ENCODE measurements around the gene C11orf97.
"Not testable (repeated sequence)": the region's sequence is repeated elsewhere in the genome, so short reads cannot be mapped to it uniquely, and the experiment has no call there.

C11orf97 gene

GRCh38 chr11:94511932-94512781 is at the start of gene C11orf97:
TSS of gene C11orf97 (plus strand) at chr11:94512461. CDS start at chr11:94512529, 68 bp downstream.
- H3K4me1 Mint-ChIP-seq (ENCODE audit: low read depth): peaks cover 14% of the 10 kb centered on the region
- peak within 1 kb of the TSS; percentile 55 for H3K4me3 Mint-ChIP-seq
- H3K27ac Mint-ChIP-seq: no peak within 1 kb of the TSS
- peaks cover 64% of the 10 kb centered on the region for H3K27me3 Mint-ChIP-seq (ENCODE audit: low read depth)
- H3K9me3 Mint-ChIP-seq: no peaks in the 10 kb centered on the region
- H3K36me3 Mint-ChIP-seq (ENCODE audit: low read depth): no peaks in the 10 kb centered on the region

- Mint-ChIP-seq H3K27me3 (ENCODE audit: low read depth) (no peaks in the 10 kb centered on the region), H3K9me3 (peaks cover 1% of the 10 kb centered on the region), H3K27ac (no peak overlapping the region), H3K4me1 (ENCODE audit: low read depth) (peaks cover 17% of the 10 kb centered on the region), H3K4me3 (no peak overlapping the region), H3K36me3 (ENCODE audit: low read depth) (peaks cover 43% of the 10 kb centered on the region)
Observed at GRCh38 chr11:94469416-94469815, 42.8 kb upstream of the C11orf97 start.

DNA sequence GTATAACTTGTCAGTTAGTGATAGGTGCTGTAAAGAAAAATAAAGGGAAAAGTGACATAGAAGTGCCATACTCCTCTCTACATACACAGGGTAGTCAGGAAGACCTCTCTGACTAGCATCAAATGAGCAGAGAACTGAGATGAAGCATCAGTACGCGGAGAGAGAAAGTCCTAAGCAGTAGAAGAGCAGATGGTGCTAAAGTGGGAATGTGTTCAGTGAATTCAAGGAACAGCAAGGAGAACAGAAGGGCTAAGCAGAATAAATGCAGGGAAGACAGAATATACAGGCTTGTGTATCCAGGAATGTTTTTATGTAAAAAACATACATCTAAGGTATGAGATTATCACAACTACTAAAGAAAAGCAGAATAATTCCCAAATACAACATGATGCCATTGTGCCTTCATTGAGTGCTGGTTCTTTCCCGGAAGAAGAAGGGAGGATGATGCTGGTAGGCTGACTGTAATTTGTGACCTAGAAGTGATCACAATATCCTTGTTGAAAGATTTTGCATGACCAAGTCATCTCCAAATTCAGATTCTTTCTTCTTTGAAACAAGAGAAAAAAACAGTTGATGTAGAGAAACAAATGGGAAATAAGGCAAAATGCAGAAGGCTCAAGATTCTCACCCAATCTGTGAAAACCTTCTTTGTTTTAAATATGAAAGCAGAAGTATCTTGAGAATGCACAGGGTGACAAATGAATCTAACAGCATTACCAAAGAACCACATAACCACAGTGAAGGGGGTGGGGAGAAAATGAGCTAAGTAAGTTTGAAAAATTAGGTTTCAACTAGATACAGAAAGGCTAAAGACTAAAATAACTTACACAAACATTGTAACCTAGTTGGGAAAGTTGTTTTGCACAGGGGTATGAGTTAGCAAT is 39.1 kb upstream of the C11orf97 start:
- no peaks in the 10 kb centered on the region for H3K9me3 Mint-ChIP-seq
- H3K27me3 Mint-ChIP-seq (ENCODE audit: low read depth): no peaks in the 10 kb centered on the region
- peak overlapping the region; percentile 77 for H3K27ac Mint-ChIP-seq

DNA sequence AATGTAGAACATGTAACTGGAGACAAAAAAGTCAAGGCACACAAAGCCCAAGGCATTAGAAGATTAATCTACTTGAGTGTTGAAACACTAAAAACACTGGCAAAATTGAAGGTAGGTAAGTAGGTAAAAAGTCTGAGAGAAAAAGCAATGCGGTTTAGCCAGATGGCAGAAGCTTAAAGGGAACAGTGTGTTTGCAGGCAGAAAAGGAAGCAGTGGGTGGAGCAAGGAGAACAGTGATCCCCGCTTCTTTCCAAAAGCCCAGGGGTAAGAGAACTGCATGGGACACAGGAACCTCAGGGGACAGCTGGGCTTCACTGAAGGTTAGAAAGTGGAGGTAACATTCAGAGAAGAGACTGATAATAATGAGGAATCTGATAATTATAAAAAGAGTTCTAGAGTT is 34.6 kb upstream of the C11orf97 start:
- H3K36me3 Mint-ChIP-seq (ENCODE audit: low read depth): peaks cover 38% of the 10 kb centered on the region

More for the DNA sequence above, 39.1 kb upstream of the C11orf97 start:
- H3K36me3 Mint-ChIP-seq (ENCODE audit: low read depth): peaks cover 38% of the 10 kb centered on the region
- peaks cover 24% of the 10 kb centered on the region for H3K4me1 Mint-ChIP-seq (ENCODE audit: low read depth)
- peak overlapping the region; percentile 56 for H3K4me3 Mint-ChIP-seq

DNA sequence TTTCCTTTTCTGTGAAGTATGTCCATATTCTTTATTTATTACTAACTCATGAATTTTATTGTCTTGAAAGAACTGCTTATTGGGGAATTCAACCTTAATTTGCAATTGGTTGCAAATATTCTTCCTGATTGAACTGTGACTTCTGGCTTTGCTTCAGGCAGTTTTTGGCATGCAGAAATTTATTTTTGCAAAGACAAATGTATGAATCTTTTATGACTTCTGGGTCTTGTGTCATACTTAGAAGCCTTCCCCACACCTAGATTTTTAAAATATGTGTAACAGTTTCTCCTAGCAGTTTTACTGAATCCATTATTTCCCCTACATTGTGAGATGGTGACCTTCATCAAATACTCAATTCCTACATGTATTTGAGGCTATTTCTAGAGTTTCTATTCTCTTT is 30.9 kb upstream of the C11orf97 start:
- Mint-ChIP-seq H3K9me3 (no peaks in the 10 kb centered on the region), H3K27me3 (ENCODE audit: low read depth) (no peaks in the 10 kb centered on the region), H3K27ac (no peak overlapping the region), H3K4me1 (ENCODE audit: low read depth) (peaks cover 9% of the 10 kb centered on the region), H3K36me3 (ENCODE audit: low read depth) (peaks cover 39% of the 10 kb centered on the region), H3K4me3 (no peak overlapping the region)

More for the DNA sequence above, 34.6 kb upstream of the C11orf97 start:
- H3K4me1 Mint-ChIP-seq (ENCODE audit: low read depth): peaks cover 23% of the 10 kb centered on the region
- peak overlapping the region; percentile 0 for H3K27ac Mint-ChIP-seq
- H3K9me3 Mint-ChIP-seq: no peaks in the 10 kb centered on the region
- no peaks in the 10 kb centered on the region for H3K27me3 Mint-ChIP-seq (ENCODE audit: low read depth)
- H3K4me3 Mint-ChIP-seq: no peak overlapping the region

DNA sequence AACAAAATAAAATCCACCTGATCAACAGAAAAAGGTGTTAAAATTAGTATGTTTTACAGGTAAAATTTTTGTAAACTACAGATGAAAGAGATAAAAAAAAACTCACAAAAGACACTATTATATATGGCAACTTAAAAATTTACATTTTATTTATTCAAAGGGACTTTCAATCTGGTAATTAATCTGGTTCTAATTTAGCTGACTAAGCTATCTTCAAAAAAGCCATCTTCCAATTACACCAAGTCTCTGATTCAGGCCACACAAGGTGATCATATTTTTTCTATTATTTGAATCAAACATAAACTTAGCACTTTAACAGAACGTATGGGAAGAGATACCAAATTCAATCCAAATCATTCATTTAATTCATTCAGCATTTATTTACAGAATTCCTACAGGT is 26.2 kb upstream of the C11orf97 start:
- H3K9me3 Mint-ChIP-seq: no peaks in the 10 kb centered on the region
- H3K36me3 Mint-ChIP-seq (ENCODE audit: low read depth): peaks cover 53% of the 10 kb centered on the region
- H3K27me3 Mint-ChIP-seq (ENCODE audit: low read depth): no peaks in the 10 kb centered on the region
- H3K27ac Mint-ChIP-seq: no peak overlapping the region
- no peaks in the 10 kb centered on the region for H3K4me1 Mint-ChIP-seq (ENCODE audit: low read depth)
- no peak overlapping the region for H3K4me3 Mint-ChIP-seq

GRCh38 chr11:94493281-94494125 is 18.8 kb upstream of the C11orf97 start, which contains the start of the genes ANKRD49 and MRE11:
TSS of gene ANKRD49 (plus strand) at chr11:94493984. CDS start at chr11:94496694, 2,710 bp downstream.
TSS of gene MRE11 (minus strand) at chr11:94493844. CDS start at chr11:94492801, 1,043 bp downstream.
- H3K27me3 Mint-ChIP-seq (ENCODE audit: low read depth): no peaks in the 10 kb centered on the region
- peak within 1 kb of the TSS; percentile 93 for H3K27ac Mint-ChIP-seq

DNA sequence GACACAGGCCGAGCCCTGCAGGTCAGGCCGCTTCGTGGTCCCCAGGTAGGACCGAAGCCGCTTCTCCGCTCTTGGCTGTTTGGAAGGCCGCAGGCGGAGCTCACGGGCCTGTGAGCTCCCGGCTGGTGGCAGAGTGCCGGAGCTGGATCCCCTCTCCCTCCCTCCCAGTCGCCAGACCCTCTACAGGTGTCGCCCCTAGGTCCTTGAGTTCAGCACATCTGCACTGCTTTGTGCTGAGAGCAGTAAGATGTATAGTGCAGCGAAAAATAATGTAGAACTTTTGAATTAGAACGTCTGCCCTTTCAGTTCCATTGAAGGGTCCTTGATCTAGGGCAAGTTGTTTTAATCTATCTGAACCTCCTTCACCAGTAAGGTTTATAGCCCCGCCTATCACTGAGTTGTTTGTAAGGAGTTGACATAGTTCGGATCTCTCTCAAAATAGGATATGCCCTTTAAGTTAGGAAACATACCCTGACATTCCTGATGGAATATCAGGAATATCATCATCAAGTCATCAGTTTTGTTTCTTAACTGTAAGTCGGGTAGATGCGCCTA is 18.1 kb upstream of the C11orf97 start:
- Mint-ChIP-seq H3K27ac (peak overlapping the region; percentile 93), H3K4me3 (peak overlapping the region; percentile 91), H3K36me3 (ENCODE audit: low read depth) (peaks cover 26% of the 10 kb centered on the region), H3K27me3 (ENCODE audit: low read depth) (no peaks in the 10 kb centered on the region), H3K9me3 (no peaks in the 10 kb centered on the region), H3K4me1 (ENCODE audit: low read depth) (peaks cover 29% of the 10 kb centered on the region)

More at GRCh38 chr11:94493281-94494125, 18.8 kb upstream of the C11orf97 start, which contains the start of the genes ANKRD49 and MRE11:
- Mint-ChIP-seq H3K4me3 (peak within 1 kb of the TSS; percentile 91), H3K36me3 (ENCODE audit: low read depth) (peaks cover 26% of the 10 kb centered on the region), H3K4me1 (ENCODE audit: low read depth) (peaks cover 29% of the 10 kb centered on the region), H3K9me3 (no peaks in the 10 kb centered on the region)

- Mint-ChIP-seq H3K4me1 (ENCODE audit: low read depth) (peaks cover 9% of the 10 kb centered on the region), H3K27ac (no peak overlapping the region), H3K9me3 (no peaks in the 10 kb centered on the region), H3K4me3 (no peak overlapping the region), H3K27me3 (ENCODE audit: low read depth) (no peaks in the 10 kb centered on the region), H3K36me3 (ENCODE audit: low read depth) (peaks cover 30% of the 10 kb centered on the region)
Observed at GRCh38 chr11:94500181-94500580, 12.1 kb upstream of the C11orf97 start.

- Mint-ChIP-seq H3K4me1 (ENCODE audit: low read depth) (peaks cover 3% of the 10 kb centered on the region), H3K27me3 (ENCODE audit: low read depth) (peaks cover 3% of the 10 kb centered on the region), H3K27ac (no peak overlapping the region), H3K36me3 (ENCODE audit: low read depth) (peaks cover 26% of the 10 kb centered on the region), H3K9me3 (no peaks in the 10 kb centered on the region), H3K4me3 (no peak overlapping the region)
Observed at GRCh38 chr11:94501522-94501921, 10.7 kb upstream of the C11orf97 start.

GRCh38 chr11:94504689-94505293 is 7.5 kb upstream of the C11orf97 start:
- Mint-ChIP-seq H3K36me3 (ENCODE audit: low read depth) (peaks cover 9% of the 10 kb centered on the region), H3K27me3 (ENCODE audit: low read depth) (peaks cover 11% of the 10 kb centered on the region), H3K27ac (no peak overlapping the region), H3K4me3 (no peak overlapping the region), H3K4me1 (ENCODE audit: low read depth) (no peaks in the 10 kb centered on the region), H3K9me3 (no peaks in the 10 kb centered on the region)

DNA sequence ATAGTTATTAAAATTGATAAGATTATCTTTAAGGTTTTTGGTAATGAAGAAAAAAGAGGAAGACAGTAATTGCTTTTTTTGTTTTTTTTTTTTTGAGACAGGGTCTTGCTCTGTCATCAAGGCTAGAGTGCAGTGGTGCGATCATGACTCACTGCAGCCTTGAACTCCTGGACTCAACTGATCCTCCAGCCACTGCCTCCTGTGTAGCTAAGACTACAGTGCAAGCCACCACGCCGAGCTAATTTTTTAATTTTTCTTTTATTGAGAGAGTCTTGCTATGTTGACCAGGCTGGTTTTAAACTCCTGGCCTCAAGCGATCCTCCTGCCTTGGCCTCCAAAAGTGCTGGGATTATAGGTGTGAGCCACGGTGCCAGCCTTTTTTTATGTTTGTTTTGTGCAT is 5.7 kb upstream of the C11orf97 start:
- not testable (repeated sequence) for H3K27ac Mint-ChIP-seq; H3K9me3 Mint-ChIP-seq; H3K4me1 Mint-ChIP-seq (ENCODE audit: low read depth); H3K4me3 Mint-ChIP-seq; H3K36me3 Mint-ChIP-seq (ENCODE audit: low read depth)
- peaks cover 25% of the 10 kb centered on the region for H3K27me3 Mint-ChIP-seq (ENCODE audit: low read depth)

GRCh38 chr11:94507485-94507884 is 4.8 kb upstream of the C11orf97 start:
- H3K4me3 Mint-ChIP-seq: no peak overlapping the region
- no peaks in the 10 kb centered on the region for H3K36me3 Mint-ChIP-seq (ENCODE audit: low read depth)
- H3K9me3 Mint-ChIP-seq: no peaks in the 10 kb centered on the region
- peaks cover 35% of the 10 kb centered on the region for H3K27me3 Mint-ChIP-seq (ENCODE audit: low read depth)
- peaks cover 6% of the 10 kb centered on the region for H3K4me1 Mint-ChIP-seq (ENCODE audit: low read depth)
- no peak overlapping the region for H3K27ac Mint-ChIP-seq
